CD4-positive, alpha-beta memory T cell (primary cell): Measurements from ENCODE around the gene FARP2. TPM values are rescaled to one million over a fixed set of nuclear protein-coding genes. Genes with fewer than 3 reads are reported as not detected.
A peak's percentile ranks its signal among the peaks of the same experiment; 100 is the strongest.

Source experiments
- CTCF ChIA-PET: fragments of 350-600 bp; sonication (Branson Sonifier 250); formaldehyde crosslinking; loops from one replicate; lab custom pipeline; 2021; ENCODE audit warnings: inconsistent platforms; ENCODE audit not compliant: partially characterized antibody; lab: Charles Lee
- POLR2A ChIA-PET: fragments of 350-600 bp; sonication (Branson Sonifier 250); formaldehyde crosslinking; loops from one replicate; lab custom pipeline; 2021; ENCODE audit not compliant: partially characterized antibody; lab: Charles Lee
- DNase-seq, 5 donors: peaks; one replicate each; pipeline versions ENCODE4 v3.0.0 to v3.0.0-alpha.2; 2020 to 2022; ENCODE audit warnings: mixed read lengths in 1 of 5
- H3K27ac ChIP-seq: one replicate; pipeline ENCODE4 v1.7.0; 2013; ENCODE audit warnings: low read depth, low read length
- H3K27me3 ChIP-seq: 2 replicates; pipeline ENCODE4 v1.7.0; 2013; ENCODE audit warnings: mild to moderate bottlenecking, low read length, moderate library complexity; ENCODE audit not compliant: insufficient read depth
- H3K36me3 ChIP-seq: 2 replicates; pipeline ENCODE4 v1.7.0; 2013; ENCODE audit warnings: mild to moderate bottlenecking, low read length, moderate library complexity; ENCODE audit not compliant: insufficient read depth
- H3K4me1 ChIP-seq: 2 replicates; pipeline ENCODE4 v1.7.0; 2013; ENCODE audit warnings: mild to moderate bottlenecking, low read length, moderate library complexity; ENCODE audit not compliant: insufficient read depth
- H3K4me3 ChIP-seq, 2 donors: one replicate each; pipeline ENCODE4 v1.7.0; 2013; ENCODE audit warnings: low read length in 2 of 2, mild to moderate bottlenecking in 1 of 2
- H3K9me3 ChIP-seq, 2 donors: one replicate each; pipeline ENCODE4 v1.7.0; 2013; ENCODE audit warnings: low read length in 2 of 2, control low read depth in 1 of 2; ENCODE audit not compliant: control insufficient read depth in 1 of 2
- H3K27ac Mint-ChIP-seq, 7 donors: one replicate each; pipeline ENCODE4 v1.8.0; 2020 to 2021; ENCODE audit warnings: mixed read lengths in 7 of 7, mild to moderate bottlenecking in 6 of 7, inconsistent platforms in 3 of 7, moderate library complexity in 3 of 7
- H3K27me3 Mint-ChIP-seq, 2 donors: one replicate each; pipeline ENCODE4 v1.8.0; 2020 to 2021; ENCODE audit warnings: mixed read lengths in 2 of 2
- H3K36me3 Mint-ChIP-seq, 2 donors: one replicate each; pipeline ENCODE4 v1.8.0; 2020 to 2021; ENCODE audit warnings: mixed read lengths in 2 of 2, inconsistent platforms in 1 of 2, mild to moderate bottlenecking in 1 of 2
- H3K4me1 Mint-ChIP-seq, 4 donors: one replicate each; pipeline ENCODE4 v1.8.0; 2020 to 2021; ENCODE audit warnings: mixed read lengths in 4 of 4, mild to moderate bottlenecking in 1 of 4
- H3K4me3 Mint-ChIP-seq, 8 donors: one replicate each; pipeline ENCODE4 v1.8.0; 2020 to 2021; ENCODE audit warnings: mixed read lengths in 8 of 8, mild to moderate bottlenecking in 7 of 8, moderate library complexity in 6 of 8, inconsistent platforms in 3 of 8
- H3K9me3 Mint-ChIP-seq, 8 donors: one replicate each; pipeline ENCODE4 v1.8.0; 2020 to 2021; ENCODE audit warnings: mixed read lengths in 8 of 8, mild to moderate bottlenecking in 5 of 8, inconsistent platforms in 3 of 8, moderate library complexity in 1 of 8
- intact Hi-C: fragments of 100-400 bp; cut with micrococcal nuclease; formaldehyde crosslinking; loops from one replicate; pipeline ENCODE4 v1.15.1; 2023
- polyA plus RNA-seq, 2 donors: library from polyadenylated mRNA; unstranded; fragments of 300-500 nt; fragmentation: Illumina TruSeq; gene quantifications; one replicate each; pipeline ENCODE4 v1.2.3, GENCODE V29; 2021
- total RNA-seq, 2 experiments: library from RNA; stranded (reverse); gene quantifications; one replicate each; pipeline ENCODE4 v1.2.3, GENCODE V29; 2021

FARP2 gene
- total and polyA plus RNA-seq, 4 experiments from 2014 or later, result 3.9 to 21.8 (median 11.4) TPM

DNA sequence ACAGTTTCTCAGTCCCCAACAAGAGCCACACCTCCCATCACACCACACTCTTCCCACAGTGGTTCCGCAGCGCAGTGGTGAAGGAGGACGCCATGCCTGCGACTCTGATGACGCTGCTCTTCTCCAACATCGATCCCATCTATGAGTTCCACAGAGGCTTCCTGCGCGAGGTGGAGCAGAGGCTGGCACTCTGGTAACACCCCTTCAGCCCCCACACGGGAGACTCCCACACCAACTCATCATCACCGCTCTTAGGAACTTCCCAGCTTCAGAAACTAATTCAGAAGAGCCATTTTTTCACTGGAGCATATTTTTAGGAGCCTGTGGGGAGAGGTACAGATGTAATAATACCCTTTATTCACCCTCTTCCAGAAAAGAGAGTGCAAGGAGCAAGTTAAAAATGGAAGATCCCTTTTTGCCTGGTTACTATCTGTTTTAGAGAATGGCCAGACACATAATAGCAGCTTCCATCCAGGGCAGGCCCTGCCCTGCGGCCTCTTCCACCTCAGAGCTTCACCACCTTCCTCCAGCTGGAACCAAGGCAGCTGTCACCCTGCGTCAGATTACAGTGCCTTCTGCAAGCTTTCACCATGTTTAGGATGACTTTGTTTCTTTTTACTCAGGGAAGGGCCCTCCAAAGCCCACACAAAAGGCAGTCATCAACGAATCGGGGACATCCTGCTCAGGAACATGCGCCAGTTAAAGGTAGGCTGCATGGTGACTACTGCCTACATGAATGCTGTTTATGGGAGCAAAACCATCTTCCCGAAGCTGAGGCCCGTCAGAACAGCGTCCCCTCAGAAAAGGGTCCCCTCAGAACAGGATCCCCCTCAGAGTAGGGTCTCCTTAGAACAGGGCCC lies 107.4 kb downstream of the FARP2 start:
- Mint-ChIP-seq H3K27me3 (no peaks in the 10 kb centered on the region), H3K4me1 (no peaks in the 10 kb centered on the region), H3K27ac (no peak overlapping the region), H3K36me3 (no peaks in the 10 kb centered on the region), H3K9me3 (no peaks in the 10 kb centered on the region), H3K4me3 (no peak overlapping the region)
- CTCF ChIA-PET, result interaction anchor here (0.6 kb wide), 1 partner anchor 14 kb away, joined by 3 read pairs; no protein-coding TSS in a partner anchor
- POLR2A ChIA-PET, result no interaction called here
- H3K36me3 ChIP-seq, result no peaks in the 10 kb centered on the region
- H3K4me3 ChIP-seq, result no peak overlapping the region
- H3K27ac ChIP-seq, result no peak overlapping the region
- no peak for DNase-seq
- H3K9me3 ChIP-seq, result no peaks in the 10 kb centered on the region
- no peaks in the 10 kb centered on the region for H3K4me1 ChIP-seq
- intact Hi-C loops, result no loop called here
- H3K27me3 ChIP-seq, result no peaks in the 10 kb centered on the region

DNA sequence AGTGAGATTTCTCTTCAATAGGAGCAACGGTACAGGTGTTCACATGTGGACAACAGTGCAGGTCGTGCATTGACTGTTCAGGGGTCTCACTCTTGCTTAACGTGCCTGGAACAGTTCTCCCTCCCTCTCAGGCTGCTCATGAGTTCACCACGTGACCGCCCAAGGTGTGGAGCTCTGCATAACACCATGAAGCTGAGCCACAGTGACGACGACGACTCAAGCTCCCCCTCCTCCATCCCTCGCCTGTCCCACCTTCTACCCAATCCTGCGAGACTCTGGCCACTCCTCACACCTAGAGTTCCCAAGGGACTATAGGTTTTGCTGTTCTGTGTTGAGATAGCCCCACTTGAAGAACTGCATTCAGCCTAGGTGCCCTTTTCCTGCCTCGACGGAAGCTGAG lies 109.5 kb downstream of the FARP2 start:
- intact Hi-C loops, result no loop called here
- Mint-ChIP-seq H3K36me3 (no peaks in the 10 kb centered on the region), H3K4me3 (no peak overlapping the region), H3K9me3 (no peaks in the 10 kb centered on the region), H3K27ac (no peak overlapping the region), H3K4me1 (peaks cover 0 to 7% (median 4%) of the 10 kb centered on the region in 4 donors), H3K27me3 (no peaks in the 10 kb centered on the region)
- ChIA-PET POLR2A (no interaction called here), CTCF (no interaction called here)
- Histone ChIP-seq H3K36me3 (no peaks in the 10 kb centered on the region), H3K27ac (no peak overlapping the region), H3K4me1 (no peaks in the 10 kb centered on the region), H3K9me3 (no peaks in the 10 kb centered on the region), H3K27me3 (no peaks in the 10 kb centered on the region), H3K4me3 (no peak overlapping the region)
- DNase-seq, result no peak

DNA sequence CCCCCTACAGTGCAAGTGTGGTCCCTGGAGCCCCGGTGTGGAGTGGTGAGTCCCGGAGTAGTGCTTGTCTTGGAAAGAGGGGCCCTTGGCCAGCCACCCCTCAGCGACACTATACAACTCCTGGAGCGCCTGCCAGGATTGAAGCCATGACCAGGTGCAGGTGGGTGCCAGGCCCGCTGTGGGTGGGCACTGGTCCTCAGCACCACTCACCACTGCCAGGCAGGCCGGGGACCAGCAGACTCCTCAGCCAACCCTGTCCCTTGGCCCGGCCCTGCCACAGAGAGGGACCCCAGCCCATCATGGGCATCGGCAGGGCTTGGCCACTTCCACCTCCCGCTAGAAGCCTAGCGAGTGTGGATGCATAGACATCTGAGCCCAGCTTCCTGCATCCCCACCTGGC lies 110.1 kb downstream of the FARP2 start:
- Histone ChIP-seq H3K27me3 (no peaks in the 10 kb centered on the region), H3K36me3 (no peaks in the 10 kb centered on the region), H3K4me1 (no peaks in the 10 kb centered on the region), H3K9me3 (no peaks in the 10 kb centered on the region), H3K27ac (no peak overlapping the region), H3K4me3 (no peak overlapping the region)
- Mint-ChIP-seq H3K4me1 (peaks cover 0 to 7% (median 5%) of the 10 kb centered on the region in 4 donors), H3K9me3 (no peaks in the 10 kb centered on the region), H3K27me3 (no peaks in the 10 kb centered on the region), H3K36me3 (no peaks in the 10 kb centered on the region), H3K4me3 (no peak overlapping the region), H3K27ac (no peak overlapping the region)
- intact Hi-C loops, result no loop called here
- CTCF ChIA-PET, result no interaction called here
- POLR2A ChIA-PET, result no interaction called here
- DNase-seq, result no peak

DNA sequence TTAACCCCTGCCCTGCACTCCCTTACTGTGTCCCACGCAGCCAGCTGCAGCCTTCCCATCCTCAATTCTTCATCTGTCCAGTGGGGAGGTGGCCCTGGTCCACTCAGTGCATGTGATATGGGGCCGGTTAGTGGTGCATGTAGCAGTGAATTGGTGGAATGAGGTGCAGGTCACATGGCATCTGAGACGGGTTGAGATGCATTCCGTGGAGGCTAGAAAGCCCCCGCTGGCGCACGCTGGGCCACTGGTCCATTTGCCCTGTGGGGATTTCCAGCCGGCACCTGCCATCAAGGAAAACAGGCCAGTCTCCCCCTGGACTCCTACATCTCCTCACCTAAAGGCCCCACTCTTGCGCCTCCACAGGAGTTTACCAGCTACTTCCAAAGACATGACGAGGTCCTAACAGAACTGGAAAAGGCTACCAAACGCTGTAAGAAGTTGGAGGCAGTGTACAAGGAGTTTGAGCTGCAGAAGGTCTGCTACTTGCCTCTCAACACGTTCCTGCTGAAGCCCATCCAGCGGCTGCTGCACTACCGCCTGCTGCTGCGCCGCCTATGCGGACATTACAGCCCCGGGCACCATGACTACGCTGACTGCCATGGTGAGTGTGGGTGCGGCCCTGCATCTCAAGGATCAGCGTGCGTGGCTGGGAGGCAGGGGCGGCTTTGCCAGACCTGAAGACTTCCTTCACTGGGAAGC lies 111.8 kb downstream of the FARP2 start:
- no peak overlapping the region for H3K4me3 ChIP-seq
- no peaks in the 10 kb centered on the region for H3K36me3 ChIP-seq
- intact Hi-C loops, result no loop called here
- no peaks in the 10 kb centered on the region for H3K4me1 ChIP-seq
- H3K27me3 Mint-ChIP-seq, result peaks cover under 1 to 5% of the 10 kb centered on the region in 2 donors
- ChIA-PET CTCF (no interaction called here), POLR2A (no interaction called here)
- H3K4me1 Mint-ChIP-seq, result peaks cover 0 to 7% (median 5%) of the 10 kb centered on the region in 4 donors
- H3K27ac Mint-ChIP-seq, result no peak overlapping the region
- H3K9me3 Mint-ChIP-seq, result no peaks in the 10 kb centered on the region
- no peak overlapping the region for H3K27ac ChIP-seq
- H3K9me3 ChIP-seq, result no peaks in the 10 kb centered on the region
- no peak for DNase-seq
- H3K4me3 Mint-ChIP-seq, result no peak overlapping the region
- no peaks in the 10 kb centered on the region for H3K27me3 ChIP-seq
- H3K36me3 Mint-ChIP-seq, result peaks cover 0 to 1% of the 10 kb centered on the region in 2 donors

DNA sequence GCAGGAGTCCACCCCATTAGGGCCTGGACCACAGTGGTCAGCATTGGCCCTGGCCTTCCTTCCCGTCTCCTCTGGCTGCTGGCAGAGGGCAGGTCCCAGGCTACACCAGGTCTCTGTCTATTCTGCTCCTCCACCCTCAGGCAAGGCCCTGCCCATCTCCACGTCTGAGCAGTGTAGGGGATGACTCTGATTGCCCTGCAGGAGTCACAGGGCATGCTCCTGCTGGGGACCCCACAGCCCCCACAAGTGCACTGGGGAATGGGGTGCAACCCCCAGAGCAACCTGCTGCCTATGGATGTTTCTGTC lies 112.3 kb downstream of the FARP2 start:
- ChIA-PET CTCF (no interaction called here), POLR2A (no interaction called here)
- Histone ChIP-seq H3K4me1 (no peaks in the 10 kb centered on the region), H3K27me3 (no peaks in the 10 kb centered on the region), H3K9me3 (no peaks in the 10 kb centered on the region), H3K4me3 (no peak overlapping the region), H3K36me3 (no peaks in the 10 kb centered on the region), H3K27ac (no peak overlapping the region)
- H3K27ac Mint-ChIP-seq, result no peak overlapping the region
- no peak overlapping the region for H3K4me3 Mint-ChIP-seq
- peaks cover 0 to 7% (median 5%) of the 10 kb centered on the region in 4 donors for H3K4me1 Mint-ChIP-seq
- no peaks in the 10 kb centered on the region for H3K9me3 Mint-ChIP-seq
- intact Hi-C loops, result no loop called here
- peaks cover 2 to 6% of the 10 kb centered on the region in 2 donors for H3K27me3 Mint-ChIP-seq
- H3K36me3 Mint-ChIP-seq, result peaks cover 0 to 4% of the 10 kb centered on the region in 2 donors
- DNase-seq, result no peak

DNA sequence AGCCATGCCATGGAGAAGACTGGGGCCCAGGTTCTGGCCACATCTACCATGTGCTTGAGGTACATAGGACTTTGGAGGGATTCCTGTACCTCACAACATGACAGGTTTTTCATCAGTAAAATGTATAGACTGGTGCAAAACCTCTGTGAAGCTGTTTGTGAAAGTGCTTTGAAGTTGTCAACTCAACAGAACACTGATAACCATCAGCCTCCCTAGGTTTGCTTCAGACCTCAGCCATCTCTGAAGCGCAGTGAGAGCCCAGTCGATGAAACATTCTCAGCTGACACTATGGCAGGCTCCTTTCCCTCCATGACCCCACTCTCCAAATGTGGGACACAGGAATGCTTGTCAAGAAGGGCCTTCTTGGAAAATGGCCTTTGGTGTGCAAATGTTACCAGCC lies 113.7 kb downstream of the FARP2 start:
- H3K9me3 Mint-ChIP-seq, result no peaks in the 10 kb centered on the region
- H3K27ac Mint-ChIP-seq, result no peak overlapping the region
- intact Hi-C loops, result no loop called here
- Histone ChIP-seq H3K36me3 (no peaks in the 10 kb centered on the region), H3K4me1 (no peaks in the 10 kb centered on the region), H3K27me3 (no peaks in the 10 kb centered on the region), H3K27ac (no peak overlapping the region), H3K9me3 (no peaks in the 10 kb centered on the region), H3K4me3 (no peak overlapping the region)
- ChIA-PET POLR2A (no interaction called here), CTCF (no interaction called here)
- peaks cover 0 to 4% of the 10 kb centered on the region in 2 donors for H3K36me3 Mint-ChIP-seq
- no peak overlapping the region for H3K4me3 Mint-ChIP-seq
- H3K4me1 Mint-ChIP-seq, result peaks cover 0 to 7% (median 5%) of the 10 kb centered on the region in 4 donors
- DNase-seq, result peak in 1 of 5 donors; percentile 15
- H3K27me3 Mint-ChIP-seq, result peaks cover 2 to 6% of the 10 kb centered on the region in 2 donors

DNA sequence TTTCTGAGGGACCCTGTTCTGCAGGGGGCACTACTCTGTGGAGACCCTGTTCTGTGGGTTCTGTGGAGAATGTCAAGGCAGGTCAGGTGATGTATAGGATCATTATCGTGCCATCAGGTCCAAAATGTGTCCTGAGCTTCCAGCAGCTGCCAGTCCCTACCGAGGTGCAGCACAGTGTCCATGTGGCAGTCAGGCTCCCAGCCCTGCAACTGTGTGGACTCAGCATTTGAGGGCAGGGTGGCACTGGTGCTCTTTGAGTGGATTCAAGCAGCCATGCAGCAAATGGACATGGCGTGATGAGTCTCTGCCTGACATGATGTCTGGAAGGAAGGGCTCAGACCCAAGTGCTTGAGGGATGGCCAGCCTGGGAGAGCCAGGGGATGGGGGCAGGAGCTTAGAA lies 117.3 kb downstream of the FARP2 start:
- H3K9me3 Mint-ChIP-seq, result no peaks in the 10 kb centered on the region
- no peak for DNase-seq
- intact Hi-C loops, result no loop called here
- CTCF ChIA-PET, result no interaction called here
- Histone ChIP-seq H3K4me3 (no peak overlapping the region), H3K27ac (no peak overlapping the region), H3K27me3 (no peaks in the 10 kb centered on the region), H3K36me3 (no peaks in the 10 kb centered on the region), H3K4me1 (no peaks in the 10 kb centered on the region), H3K9me3 (no peaks in the 10 kb centered on the region)
- H3K27me3 Mint-ChIP-seq, result peaks cover 2 to 6% of the 10 kb centered on the region in 2 donors
- H3K36me3 Mint-ChIP-seq, result peaks cover under 1 to 8% of the 10 kb centered on the region in 2 donors
- no peak overlapping the region for H3K27ac Mint-ChIP-seq
- no peak overlapping the region for H3K4me3 Mint-ChIP-seq
- POLR2A ChIA-PET, result no interaction called here
- peaks cover 0 to 7% (median 5%) of the 10 kb centered on the region in 4 donors for H3K4me1 Mint-ChIP-seq
